PC-3 (cell line): ENCODE measurements around the gene IGFLR1.

Experiments
- CTCF ChIP-seq: fragments of 300-600 bp; sonication (generic); conservative IDR thresholded peaks from 2 replicates; pipeline ENCODE4 v1.5.1; 2017; ENCODE audit warnings: antibody characterized with exemption, low read depth, mild to moderate bottlenecking, low read length
- EZH2 ChIP-seq: fragments of 300-600 bp; sonication (generic); IDR thresholded peaks from one replicate; pipeline ENCODE4 v1.6.1; 2017; ENCODE audit warnings: antibody characterized with exemption, mild to moderate bottlenecking, low read length; ENCODE audit not compliant: unreplicated experiment
- EZH2phosphoT487 ChIP-seq: fragments of 300-600 bp; sonication (generic); IDR thresholded peaks from 2 replicates; pipeline ENCODE4 v1.6.1; 2018; ENCODE audit warnings: mild to moderate bottlenecking, antibody characterized with exemption, low read length, borderline replicate concordance

DNA sequence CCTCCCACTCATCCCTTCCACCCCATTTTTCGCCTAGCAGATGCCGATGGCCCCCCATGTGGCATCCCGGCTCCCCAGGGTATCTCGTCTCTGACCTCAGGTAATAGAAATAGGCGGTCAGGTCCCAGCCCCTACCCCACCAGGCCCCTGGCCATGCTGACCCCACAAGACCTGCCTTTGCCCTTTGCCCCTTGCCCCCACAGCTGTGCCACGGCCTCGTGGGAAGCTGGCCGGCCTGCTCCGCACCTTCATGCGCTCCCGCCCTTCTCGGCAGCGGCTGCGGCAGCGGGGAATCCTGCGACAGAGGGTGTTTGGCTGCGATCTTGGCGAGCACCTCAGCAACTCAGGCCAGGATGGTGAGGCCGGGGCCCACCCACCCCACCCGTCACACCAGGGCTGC lies 38.5 kb upstream of the IGFLR1 start:
- TF ChIP-seq CTCF = no peak
- TF ChIP-seq EZH2 = no peak
- no peak for TF ChIP-seq EZH2phosphoT487
